Measurements from ENCODE around the gene PAQR8. TPM values are rescaled to one million over a fixed set of nuclear protein-coding genes. Genes with fewer than 3 reads are reported as not detected.
A peak's percentile ranks its signal among the peaks of the same experiment; 100 is the strongest.

PAQR8 gene
- total and polyA plus RNA-seq, 2 of the 4 experiments (the other 2 are of a cell fraction): 1.4 to 1.6 TPM

- in situ Hi-C loops (cut with MboI; ENCODE audit: low sequenced_read_pairs): loop anchor here (5.0 kb wide), 2 partner anchors 179 to 244 kb away; no protein-coding TSS in a partner anchor
- ATAC-seq (ENCODE audit: low read depth): no peak
- Histone ChIP-seq H3K9ac (ENCODE audit: low read depth, low read length) (no peak overlapping the region), H2BK5ac (ENCODE audit: low read depth, low read length, poor library complexity, severe bottlenecking) (no peak overlapping the region), H3K4me1 (ENCODE audit: control insufficient read depth, insufficient read depth, low read length) (peaks cover 13% of the 10 kb centered on the region), H4K91ac (ENCODE audit: insufficient read depth, low read depth, low read length) (peak overlapping the region; percentile 43; the same call in 1 of the 2 replicates), H4K20me1 (ENCODE audit: insufficient read depth, low read length) (no peaks in the 10 kb centered on the region), H3K56ac (ENCODE audit: extremely low read depth, insufficient read depth, low read length) (no peak overlapping the region), H2AK5ac (ENCODE audit: low read depth, low read length) (peak overlapping the region; percentile 35; the same call in 1 of the 2 replicates), H2BK120ac (ENCODE audit: low read depth, low read length) (peak overlapping the region; percentile 33), H3K9me3 (ENCODE audit: control insufficient read depth, insufficient read depth, low read length) (no peaks in the 10 kb centered on the region), H3K4ac (ENCODE audit: low read depth, low read length) (peak overlapping the region; percentile 44), H4K5ac (ENCODE audit: low read depth, low read length) (no peak overlapping the region; the same call in 1 of the 2 replicates), H3K9me1 (ENCODE audit: insufficient read depth, low read length) (peaks cover 13% of the 10 kb centered on the region), H3K79me1 (ENCODE audit: low read depth in 1 of 2, low read length in 2 of 2) (peaks cover 9 to 26% of the 10 kb centered on the region in 2 experiments; a peak in 3 of 4 replicates), H2BK20ac (ENCODE audit: low read depth, low read length) (peak overlapping the region; percentile 27), H3K23ac (ENCODE audit: low read depth, low read length) (peak overlapping the region; percentile 64; the same call in 1 of the 2 replicates), H3K27me3 (ENCODE audit: control insufficient read depth, insufficient read depth, low read length) (no peaks in the 10 kb centered on the region), H2BK15ac (ENCODE audit: low read depth, low read length) (peak overlapping the region; percentile 36; the same call in 1 of the 3 replicates), H3K18ac (ENCODE audit: low read depth, low read length) (no peak overlapping the region), H3K14ac (replicated peaks; ENCODE audit: low read depth, low read length) (no peak overlapping the region), H4K8ac (ENCODE audit: low read depth in 2 of 2, low read length in 2 of 2) (peak overlapping the region in 1 of 2 experiments; percentile 57; a peak in 3 of 4 replicates), H3K4me2 (ENCODE audit: low read depth, low read length) (no peak overlapping the region), H2AK9ac (replicated peaks; ENCODE audit: low read depth, low read length, poor library complexity) (no peak overlapping the region), H3K36me3 (ENCODE audit: control insufficient read depth, insufficient read depth, low read length) (no peaks in the 10 kb centered on the region), H3K4me3 (ENCODE audit: insufficient read depth, low read depth, low read length) (no peak overlapping the region), H2AFZ (replicated peaks; ENCODE audit: low read length, poor library complexity) (no peak overlapping the region), H3K27ac (ENCODE audit: insufficient read depth, low read length) (no peak overlapping the region)
- CTCF ChIA-PET: interaction anchor here (0.6 to 1.6 kb wide), 3 partner anchors 216 to 245 kb away, joined by 3 to 4 read pairs (median 4); no protein-coding TSS in a partner anchor
- dilution Hi-C loops (cut with HindIII; ENCODE audit: low sequenced_read_pairs, unreplicated experiment): loop anchor here (25.0 kb wide), 1 partner anchor 244 kb away; the partner anchor contains the start of gene TMEM14A
- no peak for TF ChIP-seq SMC3 (IDR thresholded peaks at IDR 0.05; ENCODE audit: low read depth, low read length)
- TF ChIP-seq USF2 (IDR thresholded peaks at IDR 0.05; ENCODE audit: low read depth, low read length): no peak
- no peak for TF ChIP-seq RAD21 (IDR thresholded peaks at IDR 0.05; ENCODE audit: low read length)
- no peak for TF ChIP-seq MXI1 (IDR thresholded peaks at IDR 0.05; ENCODE audit: borderline replicate concordance, low read depth, low read length)
- no peak for TF ChIP-seq CHD1 (IDR thresholded peaks at IDR 0.05; ENCODE audit: low read depth, low read length)
- TF ChIP-seq FOS (IDR thresholded peaks at IDR 0.05; ENCODE audit: low read depth, low read length): no peak
- no peak for TF ChIP-seq ELK1 (IDR thresholded peaks at IDR 0.05; ENCODE audit: borderline replicate concordance, low read depth, low read length)
- no peak for TF ChIP-seq RCOR1 (IDR thresholded peaks at IDR 0.05; ENCODE audit: insufficient replicate concordance, low read length)
- TF ChIP-seq RFX5 (IDR thresholded peaks at IDR 0.05; ENCODE audit: low read depth, low read length): no peak
- TF ChIP-seq MAZ (IDR thresholded peaks at IDR 0.05; ENCODE audit: borderline replicate concordance, low read depth, low read length): no peak
- POLR2A ChIA-PET (ENCODE audit: unreplicated experiment): interaction anchor here (0.6 to 0.8 kb wide), 2 partner anchors 153 to 157 kb away, joined by 3 read pairs; no protein-coding TSS in a partner anchor
- intact Hi-C loops (cut with micrococcal nuclease): no loop called here
- DNase-seq: no peak
- no TSS peak for BruUV-seq (replicated peaks)
- no CpG with 5 or more reads among the region's 2 CpGs for WGBS, 2 experiments (ENCODE audit: extremely low coverage in 2 of 2, insufficient read length in 1 of 2)
Observed at GRCh38 chr6:52418606-52419005, 56.7 kb downstream of the PAQR8 start.
